Tibial artery (tissue), 4 donors: ENCODE results near the gene DYNLT4.

Experiments
- DNase-seq, 2 donors: peaks; one replicate each; pipeline ENCODE4 v3.0.0-alpha.2; 2019
- H3K27ac ChIP-seq, 2 donors: fragments of 200-600 bp; sonication (generic) in 1 of 2; 1 replicate in 1 of 2; 2 replicates in 1 of 2; pipeline ENCODE4 v1.5.1; 2018 to 2019; ENCODE audit warnings: mild to moderate bottlenecking in 1 of 2
- H3K27me3 ChIP-seq, 2 donors: fragments of 200-600 bp; sonication (generic) in 1 of 2; one replicate each; pipeline versions ENCODE4 v1.5.1 to v1.6.0; 2016 to 2019
- H3K36me3 ChIP-seq, 3 donors: fragments of 200-600 bp; sonication (generic) in 2 of 3; one replicate each; pipeline ENCODE4 v1.5.1; 2016 to 2019; ENCODE audit warnings: mild to moderate bottlenecking in 2 of 3
- H3K4me1 ChIP-seq, 4 donors: fragments of 200-600 bp; sonication (generic) in 2 of 4; 1 replicate in 3 of 4; 2 replicates in 1 of 4; pipeline ENCODE4 v1.5.1; 2016 to 2019
- H3K4me3 ChIP-seq, 2 donors: fragments of 200-600 bp; sonication (generic) in 1 of 2; 1 replicate in 1 of 2; 2 replicates in 1 of 2; pipeline ENCODE4 v1.5.1; 2018 to 2019; ENCODE audit warnings: mild to moderate bottlenecking in 2 of 2
- H3K9me3 ChIP-seq, 3 donors: fragments of 200-600 bp; sonication (generic) in 1 of 3; one replicate each; pipeline ENCODE4 v1.5.1; 2016 to 2019
- intact Hi-C: fragments of 100-400 bp; cut with DNase I; formaldehyde crosslinking; loops from one replicate; pipeline ENCODE4 v1.15.0; 2023; ENCODE audit warnings: low total_unique reads
- TF ChIP-seq, protein P1 (sequence below), 2 experiments: fragments of 200-600 bp in 1 of 2; fragments of 450-650 bp in 1 of 2; IDR thresholded peaks; one replicate each; pipeline ENCODE4 v1.5.1; 2017 to 2019; ENCODE audit warnings: antibody characterized with exemption in 2 of 2, mild to moderate bottlenecking in 1 of 2, moderate library complexity in 1 of 2

Gene DYNLT4

GRCh38 chr1:44806025-44806703 lies 987 bp downstream of the DYNLT4 start:
- Histone ChIP-seq H3K4me3 (peak overlapping the region in 1 of 2 donors; percentile 25), H3K27me3 (no peaks in the 10 kb centered on the region), H3K4me1 (peaks cover 16 to 97% (median 81%) of the 10 kb centered on the region in 4 donors), H3K9me3 (no peaks in the 10 kb centered on the region), H3K27ac (peak overlapping the region; percentile 94 to 97), H3K36me3 (peaks cover 11 to 44% (median 41%) of the 10 kb centered on the region in 3 donors)
- TF ChIP-seq, protein P1, sequence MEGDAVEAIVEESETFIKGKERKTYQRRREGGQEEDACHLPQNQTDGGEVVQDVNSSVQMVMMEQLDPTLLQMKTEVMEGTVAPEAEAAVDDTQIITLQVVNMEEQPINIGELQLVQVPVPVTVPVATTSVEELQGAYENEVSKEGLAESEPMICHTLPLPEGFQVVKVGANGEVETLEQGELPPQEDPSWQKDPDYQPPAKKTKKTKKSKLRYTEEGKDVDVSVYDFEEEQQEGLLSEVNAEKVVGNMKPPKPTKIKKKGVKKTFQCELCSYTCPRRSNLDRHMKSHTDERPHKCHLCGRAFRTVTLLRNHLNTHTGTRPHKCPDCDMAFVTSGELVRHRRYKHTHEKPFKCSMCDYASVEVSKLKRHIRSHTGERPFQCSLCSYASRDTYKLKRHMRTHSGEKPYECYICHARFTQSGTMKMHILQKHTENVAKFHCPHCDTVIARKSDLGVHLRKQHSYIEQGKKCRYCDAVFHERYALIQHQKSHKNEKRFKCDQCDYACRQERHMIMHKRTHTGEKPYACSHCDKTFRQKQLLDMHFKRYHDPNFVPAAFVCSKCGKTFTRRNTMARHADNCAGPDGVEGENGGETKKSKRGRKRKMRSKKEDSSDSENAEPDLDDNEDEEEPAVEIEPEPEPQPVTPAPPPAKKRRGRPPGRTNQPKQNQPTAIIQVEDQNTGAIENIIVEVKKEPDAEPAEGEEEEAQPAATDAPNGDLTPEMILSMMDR (IDR thresholded peaks at IDR 0.05) = no peak
- intact Hi-C loops = no loop called here
- peak; percentile 21 to 69 for DNase-seq

GRCh38 chr1:44805311-44806024 lies 1.7 kb downstream of the DYNLT4 start:
- peaks cover 11 to 44% (median 41%) of the 10 kb centered on the region in 3 donors for H3K36me3 ChIP-seq
- H3K27me3 ChIP-seq = no peaks in the 10 kb centered on the region
- intact Hi-C loops = no loop called here
- TF ChIP-seq, protein P1 (IDR thresholded peaks at IDR 0.05) = no peak
- H3K9me3 ChIP-seq = no peaks in the 10 kb centered on the region
- peak overlapping the region; percentile 94 to 97 for H3K27ac ChIP-seq
- H3K4me1 ChIP-seq = peaks cover 16 to 90% (median 77%) of the 10 kb centered on the region in 4 donors
- no peak overlapping the region for H3K4me3 ChIP-seq
- peak; percentile 18 to 62 for DNase-seq

DNA sequence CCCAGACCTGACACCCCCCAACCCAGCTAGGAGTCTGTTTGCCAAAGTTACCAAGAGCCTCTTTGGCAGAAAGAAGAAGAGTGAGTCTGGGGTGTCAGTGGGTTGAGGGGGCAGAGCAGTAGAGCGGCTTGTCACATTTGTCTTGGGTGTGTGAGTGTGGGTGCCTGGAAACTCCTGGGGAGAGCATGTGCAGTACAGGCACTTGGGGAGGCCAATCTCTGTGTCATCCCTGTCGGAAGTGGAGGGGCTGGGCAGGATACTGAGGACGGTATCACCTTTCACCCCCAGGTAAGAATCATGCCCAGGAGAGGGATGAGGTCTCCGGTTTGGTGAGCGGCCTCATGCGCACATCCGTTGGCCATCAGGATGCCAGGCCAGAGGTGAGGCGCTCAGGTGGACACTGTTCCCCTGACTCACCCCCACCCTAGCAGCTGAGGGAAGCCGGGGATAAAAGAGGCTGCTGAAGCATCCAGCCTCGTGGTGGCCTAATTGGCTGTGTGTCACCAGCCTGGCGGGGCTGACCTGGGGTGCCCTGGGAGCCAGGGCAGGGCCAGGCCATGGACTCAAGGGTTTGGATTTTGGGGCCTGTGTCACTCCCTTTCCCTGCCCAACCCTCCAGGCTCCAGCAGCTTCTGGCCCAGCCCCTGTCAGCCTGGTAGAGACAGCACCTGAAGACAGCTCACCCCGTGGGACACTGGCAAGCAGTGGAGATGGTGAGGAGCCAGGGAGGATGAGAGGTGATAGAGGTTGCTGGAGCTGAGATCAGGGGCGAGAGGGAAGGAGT lies 3.6 kb downstream of the DYNLT4 start:
- Histone ChIP-seq H3K9me3 (no peaks in the 10 kb centered on the region), H3K4me3 (peak overlapping the region in 1 of 2 donors; percentile 100), H3K4me1 (peaks cover 9 to 78% (median 60%) of the 10 kb centered on the region in 4 donors), H3K27ac (peak overlapping the region; percentile 94 to 98), H3K36me3 (peaks cover 11 to 44% (median 41%) of the 10 kb centered on the region in 3 donors), H3K27me3 (no peaks in the 10 kb centered on the region)
- intact Hi-C loops = no loop called here
- TF ChIP-seq, protein P1 (IDR thresholded peaks at IDR 0.05) = no peak
- DNase-seq = peak; percentile 20 to 62

DNA sequence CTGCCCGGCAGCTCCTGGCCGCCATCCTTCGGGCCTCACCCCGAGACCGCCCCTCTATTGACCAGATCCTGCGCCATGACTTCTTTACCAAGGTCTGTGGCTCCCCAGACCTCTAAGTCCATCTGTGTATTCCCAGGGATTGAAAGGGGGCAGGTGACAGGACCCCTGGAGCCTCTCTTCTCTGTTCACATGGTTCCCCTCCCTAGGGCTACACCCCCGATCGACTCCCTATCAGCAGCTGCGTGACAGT lies 4.2 kb downstream of the DYNLT4 start:
- TF ChIP-seq, protein P1 (IDR thresholded peaks at IDR 0.05) = no peak
- Histone ChIP-seq H3K9me3 (no peaks in the 10 kb centered on the region), H3K27ac (peak overlapping the region; percentile 94 to 98), H3K4me3 (peak overlapping the region in 1 of 2 donors; percentile 100), H3K36me3 (peaks cover 11 to 44% (median 41%) of the 10 kb centered on the region in 3 donors), H3K4me1 (peaks cover 6 to 73% (median 55%) of the 10 kb centered on the region in 4 donors), H3K27me3 (no peaks in the 10 kb centered on the region)
- intact Hi-C loops = no loop called here
- DNase-seq = no peak

DNA sequence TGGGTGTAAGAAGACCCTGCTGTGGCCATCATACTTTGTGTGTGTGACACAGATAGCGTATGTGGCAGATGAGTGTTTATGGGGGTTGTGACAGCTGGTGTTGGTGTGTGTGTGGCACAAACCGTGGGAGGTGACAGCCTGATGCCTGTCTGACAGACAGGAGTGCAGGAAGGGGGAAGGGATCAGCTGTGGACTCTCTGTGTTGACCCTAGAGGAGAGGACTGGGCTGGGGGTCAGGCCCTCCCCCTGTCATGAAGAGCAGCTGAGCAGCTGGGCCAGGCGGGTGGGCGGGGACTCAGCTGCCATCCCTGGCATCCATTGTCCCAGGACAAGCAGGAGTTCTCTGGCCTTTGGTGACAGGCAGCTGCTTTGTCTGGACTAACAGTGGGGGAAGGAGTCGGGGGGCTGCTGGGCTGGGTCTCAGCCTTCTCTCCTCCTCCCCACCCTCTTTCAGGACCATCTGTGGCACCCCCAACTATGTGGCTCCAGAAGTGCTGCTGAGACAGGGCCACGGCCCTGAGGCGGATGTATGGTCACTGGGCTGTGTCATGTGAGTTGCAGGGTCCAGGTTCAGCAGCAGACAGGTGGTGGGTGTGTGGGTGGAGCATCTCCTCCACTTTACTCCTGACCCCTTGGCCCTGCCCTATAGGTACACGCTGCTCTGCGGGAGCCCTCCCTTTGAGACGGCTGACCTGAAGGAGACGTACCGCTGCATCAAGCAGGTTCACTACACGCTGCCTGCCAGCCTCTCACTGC lies 4.7 kb downstream of the DYNLT4 start:
- H3K36me3 ChIP-seq = peaks cover 11 to 44% (median 41%) of the 10 kb centered on the region in 3 donors
- peak; percentile 23 to 68 for DNase-seq
- TF ChIP-seq, protein P1 (IDR thresholded peaks at IDR 0.05) = no peak
- H3K9me3 ChIP-seq = no peaks in the 10 kb centered on the region
- peaks cover 5 to 68% (median 51%) of the 10 kb centered on the region in 4 donors for H3K4me1 ChIP-seq
- intact Hi-C loops = no loop called here
- peak overlapping the region; percentile 83 to 100 for H3K4me3 ChIP-seq
- peak overlapping the region; percentile 94 to 98 for H3K27ac ChIP-seq
- H3K27me3 ChIP-seq = no peaks in the 10 kb centered on the region
